ENCODE results near the gene GGTA1. TPM values are rescaled to one million over a fixed set of nuclear protein-coding genes. Genes with fewer than 3 reads are reported as not detected.
"Not testable (repeated sequence)": the region's sequence is repeated elsewhere in the genome, so short reads cannot be mapped to it uniquely, and the experiment has no call there.

The GGTA1 gene
- polyA plus RNA-seq, 3 donors = 4.3 to 5.7 (median 4.3) TPM

GRCh38 chr9:121463026-121463807 lies 36.4 kb downstream of the GGTA1 start:
- peak; percentile 33 for DNase-seq

- no peak for DNase-seq
Observed at GRCh38 chr9:121459513-121459912, 40.1 kb downstream of the GGTA1 start.

GRCh38 chr9:121458449-121458848 lies 41.2 kb downstream of the GGTA1 start:
- DNase-seq = not testable (repeated sequence)

- no peak for DNase-seq
Observed at GRCh38 chr9:121455527-121456239, 44.0 kb downstream of the GGTA1 start.

GRCh38 chr9:121454972-121455371 lies 44.7 kb downstream of the GGTA1 start:
- DNase-seq = no peak

GRCh38 chr9:121453232-121453892 lies 46.3 kb downstream of the GGTA1 start:
- no peak for DNase-seq

GRCh38 chr9:121452085-121452484 lies 47.6 kb downstream of the GGTA1 start:
- no peak for DNase-seq

GRCh38 chr9:121451586-121451985 lies 48.1 kb downstream of the GGTA1 start:
- DNase-seq = no peak

GRCh38 chr9:121450241-121450640 lies 49.4 kb downstream of the GGTA1 start:
- peak; percentile 47 for DNase-seq

GRCh38 chr9:121449786-121450185 lies 49.9 kb downstream of the GGTA1 start:
- no peak for DNase-seq

- DNase-seq = no peak
Observed at GRCh38 chr9:121447321-121447834, 52.3 kb downstream of the GGTA1 start.

- no peak for DNase-seq
Observed at GRCh38 chr9:121445986-121446385, 53.7 kb downstream of the GGTA1 start.

- no peak for DNase-seq
Observed at GRCh38 chr9:121443981-121444380, 55.7 kb downstream of the GGTA1 start.

- no peak for DNase-seq
Observed at GRCh38 chr9:121441165-121441564, 58.5 kb downstream of the GGTA1 start.

GRCh38 chr9:121439711-121440664 lies 59.7 kb downstream of the GGTA1 start:
- DNase-seq = no peak

- DNase-seq = no peak
Observed at GRCh38 chr9:121439016-121439415, 60.6 kb downstream of the GGTA1 start.

- DNase-seq = no peak
Observed at GRCh38 chr9:121437891-121438290, 61.8 kb downstream of the GGTA1 start.

- not testable (repeated sequence) for DNase-seq
Observed at GRCh38 chr9:121437046-121437445, 62.6 kb downstream of the GGTA1 start.

GRCh38 chr9:121434969-121435368 lies 64.7 kb downstream of the GGTA1 start:
- DNase-seq = no peak

GRCh38 chr9:121427899-121428298 lies 71.7 kb downstream of the GGTA1 start:
- no peak for DNase-seq

- no peak for DNase-seq
Observed at GRCh38 chr9:121424024-121424432, 75.6 kb downstream of the GGTA1 start.

All from renal pelvis (tissue), 4 donors.